ENCODE measurements around the gene P3R3URF.

P3R3URF gene

DNA sequence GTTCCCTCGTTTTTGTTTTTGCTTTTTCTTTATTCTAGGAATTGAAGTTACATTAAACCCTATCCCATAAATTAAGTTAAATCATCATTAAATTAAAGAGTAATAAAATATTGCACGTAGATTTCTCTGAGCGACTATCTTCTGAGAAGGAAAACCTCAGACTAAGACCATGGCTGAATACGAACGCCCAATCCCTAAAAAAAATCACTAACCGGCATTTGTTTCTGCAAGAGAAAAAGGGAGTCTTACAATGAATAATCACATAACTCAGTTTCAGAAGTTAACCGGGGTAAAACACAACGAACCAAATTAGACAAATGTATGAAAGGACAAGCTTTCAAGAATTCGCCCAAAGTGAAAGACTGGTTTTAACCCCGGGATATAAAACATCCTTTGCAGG, 45.2 kb downstream of the P3R3URF start:
- no peak for DNase-seq

DNA sequence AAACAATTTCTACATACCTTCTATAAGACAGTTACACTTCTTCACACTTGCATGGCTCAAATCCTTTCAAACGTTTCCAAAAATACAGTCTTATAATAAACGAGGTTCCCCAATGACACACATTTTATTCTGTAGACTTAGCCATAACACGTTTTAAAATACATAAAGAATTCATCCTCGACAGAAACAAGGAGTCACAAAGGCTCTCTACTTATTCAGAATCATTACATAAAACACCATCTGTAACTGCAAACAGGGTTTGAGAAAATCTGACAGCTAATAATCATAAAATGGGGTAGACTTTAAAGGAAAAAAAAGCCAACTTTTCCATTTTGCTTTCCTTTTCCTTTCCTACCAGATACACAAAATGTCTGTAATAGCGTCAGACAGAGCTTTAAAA, 45.7 kb downstream of the P3R3URF start:
- DNase-seq, result no peak

DNA sequence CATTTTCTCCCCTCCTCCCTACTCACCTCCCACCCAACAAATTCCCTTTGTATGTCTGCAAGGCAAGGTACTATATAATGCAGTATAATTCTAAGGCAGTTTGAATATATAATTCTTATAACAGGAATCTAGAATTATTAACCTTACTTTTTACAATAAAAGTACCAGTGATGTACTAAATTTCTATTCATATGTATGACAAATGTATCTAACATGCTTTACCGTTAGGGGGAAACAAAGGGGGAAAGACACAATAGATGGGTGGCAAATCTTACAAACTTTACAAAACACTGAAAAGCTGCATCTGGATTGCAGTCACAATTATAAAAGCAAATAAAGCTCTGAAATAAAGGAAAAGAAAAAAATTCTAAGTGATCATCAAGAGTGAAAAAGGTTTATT, 46.2 kb downstream of the P3R3URF start:
- no peak for DNase-seq

DNA sequence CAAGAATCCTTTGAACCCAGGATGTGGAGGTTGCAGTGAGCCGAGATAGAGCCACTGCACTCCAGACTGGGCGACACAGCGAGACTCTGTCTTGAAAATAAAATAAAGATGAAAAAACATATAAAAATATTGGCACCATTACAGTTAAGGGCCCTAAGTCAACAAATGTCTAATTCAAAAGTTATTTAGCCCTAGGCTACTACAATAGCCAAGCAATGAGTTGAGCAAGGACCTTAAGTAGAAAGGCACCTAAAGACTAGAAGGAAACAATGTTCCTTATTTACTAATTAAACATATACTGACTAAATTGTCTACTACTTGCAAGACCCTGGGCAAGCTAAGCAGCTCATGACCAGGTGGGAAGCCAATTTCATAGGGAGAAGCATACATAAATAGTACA, 47.9 kb downstream of the P3R3URF start:
- DNase-seq, result no peak

Measured in stimulated activated CD4-positive, alpha-beta T cell treated with anti-CD3 and anti-CD28 coated beads, Interleukin-4, amount 100 ng/mL, for 1 hour (primary cell).